Measurements from ENCODE around the gene MLH1.

GRCh38 chr3:37093481-37093880 lies 100.2 kb downstream of the MLH1 start:
- TF ChIP-seq CTCF (IDR thresholded peaks at IDR 0.05) (no peak), POLR2AphosphoS5 (IDR thresholded peaks at IDR 0.05) (no peak), POLR2A (IDR thresholded peaks at IDR 0.05) (no peak)
